ENCODE results near the gene TMEM219. TPM values are rescaled to one million over a fixed set of nuclear protein-coding genes. Genes with fewer than 3 reads are reported as not detected.

The TMEM219 gene
- total and polyA plus RNA-seq, 2 of the 8 experiments (the other 6 are each of a cell fraction or from before 2014, with no cell fraction given), result 60.2 to 116 TPM

GRCh38 chr16:29987371-29988085, 25.6 kb downstream of the TMEM219 start:
- no peak overlapping the region for H3K4me3 ChIP-seq (ENCODE audit: extremely low read depth in 1 of 4, insufficient read depth in 2 of 4, low read depth in 3 of 4, low read length in 4 of 4)
- H3K4me1 ChIP-seq (replicated peaks in 1 of 4; ENCODE audit: control insufficient read depth in 3 of 4, insufficient read depth in 4 of 4, low read length in 3 of 4), result no peaks in the 10 kb centered on the region
- H2AK5ac ChIP-seq (ENCODE audit: low read depth, low read length), result no peak overlapping the region
- no peak overlapping the region for H3K14ac ChIP-seq (ENCODE audit: insufficient read length)
- no peak overlapping the region for H2AFZ ChIP-seq (ENCODE audit: low read length)
- peaks cover 11 to 58% (median 46%) of the 10 kb centered on the region in 4 experiments for H3K36me3 ChIP-seq (ENCODE audit: control insufficient read depth in 2 of 4, insufficient read depth in 4 of 4, low read length in 3 of 4)
- H3K4me2 ChIP-seq (ENCODE audit: insufficient read depth in 1 of 2, low read depth in 2 of 2, low read length in 2 of 2), result no peak overlapping the region
- H2BK15ac ChIP-seq (ENCODE audit: low read length), result no peak overlapping the region
- no peak overlapping the region for H2BK20ac ChIP-seq (ENCODE audit: low read length)
- no peak overlapping the region for H4K5ac ChIP-seq (ENCODE audit: insufficient read length, low read depth, low read length)
- 95% methylated on average over 32 of the region's 35 CpGs; no CpG with 5 or more reads in 1 of the 2 experiments for WGBS, 2 experiments (ENCODE audit: extremely low coverage in 1 of 2, insufficient coverage in 1 of 2, insufficient read length in 1 of 2, insufficient replicate concordance in 2 of 2, low coverage in 1 of 2, low lambda C conversion rate in 2 of 2, missing lambda C conversion rate in 1 of 2)
- CTCF ChIA-PET (ENCODE audit: partially characterized antibody), result interaction anchor here (0.9 to 2.0 kb wide), 6 partner anchors 12 to 68 kb away, joined by 3 to 7 read pairs (median 3); partner anchors contain the start of gene TLCD3B
- H3K9me3 ChIP-seq (ENCODE audit: insufficient read depth in 2 of 2, low read depth in 1 of 2, low read length in 1 of 2), result no peaks in the 10 kb centered on the region
- no peak overlapping the region for H2BK5ac ChIP-seq (ENCODE audit: low read depth, low read length)
- no peak overlapping the region for H3K56ac ChIP-seq (replicated peaks; ENCODE audit: insufficient read length, low read depth, low read length)
- H4K20me1 ChIP-seq (replicated peaks in 1 of 2; ENCODE audit: control insufficient read depth in 1 of 2, insufficient read depth in 2 of 2, low read length in 2 of 2), result no peaks in the 10 kb centered on the region
- H3K18ac ChIP-seq (ENCODE audit: extremely low read depth, low read length), result no peak overlapping the region
- no peak overlapping the region for H3K27ac ChIP-seq (ENCODE audit: low read depth, low read length)
- FAIRE-seq (no peak), DNase-seq (ENCODE audit: low read depth in 1 of 2, low spot score in 2 of 2) (no peak)
- no peaks in the 10 kb centered on the region for H3K23me2 ChIP-seq (ENCODE audit: low read depth, low read length)
- no peaks in the 10 kb centered on the region for H3K79me2 ChIP-seq (ENCODE audit: control insufficient read depth in 1 of 2, insufficient read depth in 2 of 2, low read length in 2 of 2)
- H4K8ac ChIP-seq (ENCODE audit: extremely low read depth, insufficient read depth, low read length), result no peak overlapping the region
- H3K4ac ChIP-seq (replicated peaks; ENCODE audit: insufficient read length, low read depth, low read length), result no peak overlapping the region
- H2BK12ac ChIP-seq (ENCODE audit: low read depth, low read length), result no peak overlapping the region
- H3K79me1 ChIP-seq (ENCODE audit: low read depth, low read length), result no peaks in the 10 kb centered on the region
- H3K23ac ChIP-seq (ENCODE audit: insufficient read length), result no peak overlapping the region
- H3K27me3 ChIP-seq (replicated peaks in 1 of 4; ENCODE audit: control insufficient read depth in 3 of 4, extremely low read depth in 1 of 4, insufficient read depth in 3 of 4, low read length in 3 of 4), result no peaks in the 10 kb centered on the region
- H4K91ac ChIP-seq (replicated peaks; ENCODE audit: insufficient read length, low read length), result no peak overlapping the region
- TF ChIP-seq ZNF274 (IDR thresholded peaks at IDR 0.05; ENCODE audit: borderline replicate concordance, extremely low read depth, low read length) (no peak), CHD2 (IDR thresholded peaks at IDR 0.05; ENCODE audit: low read length) (no peak), POLR2A (IDR thresholded peaks at IDR 0.05; ENCODE audit: control extremely low read depth in 1 of 2, low read depth in 2 of 2, low read length in 2 of 2) (no peak), NANOG (IDR thresholded peaks at IDR 0.05; ENCODE audit: insufficient read depth, low read depth, low read length, poor library complexity, severe bottlenecking) (no peak), CREB1 (IDR thresholded peaks at IDR 0.05) (no peak), KDM4A (IDR thresholded peaks at IDR 0.05; ENCODE audit: low read depth, low read length, severe bottlenecking) (no peak), RAD21 (IDR thresholded peaks at IDR 0.05 in 1 of 2, conservative IDR thresholded peaks at IDR 0.05 in 1 of 2; ENCODE audit: low read depth in 2 of 2, low read length in 2 of 2) (no peak), CHD1 (IDR thresholded peaks at IDR 0.05; ENCODE audit: low read depth, low read length) (no peak), BRCA1 (IDR thresholded peaks at IDR 0.05; ENCODE audit: low read depth, low read length) (no peak), NRF1 (IDR thresholded peaks at IDR 0.05; ENCODE audit: low read depth, low read length) (no peak), RNF2 (IDR thresholded peaks at IDR 0.05; ENCODE audit: borderline replicate concordance, low read depth, low read length, missing control alignments, poor library complexity, severe bottlenecking) (no peak)
- POLR2A ChIA-PET (ENCODE audit: partially characterized antibody), result interaction anchor here (2.7 kb wide), 1 partner anchor 14 kb away, joined by 14 read pairs; the partner anchor contains the start of gene TAOK2
- H3K9ac ChIP-seq (replicated peaks in 1 of 4; ENCODE audit: extremely low read depth in 1 of 4, low read depth in 3 of 4, low read length in 3 of 4), result no peak overlapping the region
- H2BK120ac ChIP-seq (replicated peaks; ENCODE audit: low read depth, low read length), result no peak overlapping the region

All from H1 (cell line).